ENCODE data around the gene MAGEA12.
"Not testable (repeated sequence)": the region's sequence is repeated elsewhere in the genome, so short reads cannot be mapped to it uniquely, and the experiment has no call there.

Gene MAGEA12

DNA sequence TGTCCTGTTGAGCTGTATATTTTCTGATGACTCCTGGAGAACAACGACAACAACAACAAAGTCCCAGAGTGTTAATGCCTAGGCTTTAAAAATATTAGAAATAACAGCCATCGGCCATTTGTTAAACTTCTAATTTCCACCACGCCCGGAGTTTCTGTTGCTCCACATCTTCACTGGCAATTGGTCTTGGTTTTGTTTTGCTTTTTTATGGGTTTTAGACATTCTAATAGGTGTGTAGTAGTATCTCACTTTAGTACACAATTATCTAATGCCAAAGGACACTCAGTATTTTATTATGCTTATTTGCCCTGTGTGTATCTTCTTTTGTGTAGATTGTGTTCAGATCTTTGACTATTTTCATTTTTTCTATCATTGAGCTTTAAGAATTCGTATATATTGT is 5.0 kb downstream of the MAGEA12 start:
- TF ChIP-seq POLR2A (IDR thresholded peaks at IDR 0.05; ENCODE audit: low read depth, low read length), result no peak
- DNase-seq (ENCODE audit: insufficient read length, low spot score) (no peak), FAIRE-seq (no peak)

DNA sequence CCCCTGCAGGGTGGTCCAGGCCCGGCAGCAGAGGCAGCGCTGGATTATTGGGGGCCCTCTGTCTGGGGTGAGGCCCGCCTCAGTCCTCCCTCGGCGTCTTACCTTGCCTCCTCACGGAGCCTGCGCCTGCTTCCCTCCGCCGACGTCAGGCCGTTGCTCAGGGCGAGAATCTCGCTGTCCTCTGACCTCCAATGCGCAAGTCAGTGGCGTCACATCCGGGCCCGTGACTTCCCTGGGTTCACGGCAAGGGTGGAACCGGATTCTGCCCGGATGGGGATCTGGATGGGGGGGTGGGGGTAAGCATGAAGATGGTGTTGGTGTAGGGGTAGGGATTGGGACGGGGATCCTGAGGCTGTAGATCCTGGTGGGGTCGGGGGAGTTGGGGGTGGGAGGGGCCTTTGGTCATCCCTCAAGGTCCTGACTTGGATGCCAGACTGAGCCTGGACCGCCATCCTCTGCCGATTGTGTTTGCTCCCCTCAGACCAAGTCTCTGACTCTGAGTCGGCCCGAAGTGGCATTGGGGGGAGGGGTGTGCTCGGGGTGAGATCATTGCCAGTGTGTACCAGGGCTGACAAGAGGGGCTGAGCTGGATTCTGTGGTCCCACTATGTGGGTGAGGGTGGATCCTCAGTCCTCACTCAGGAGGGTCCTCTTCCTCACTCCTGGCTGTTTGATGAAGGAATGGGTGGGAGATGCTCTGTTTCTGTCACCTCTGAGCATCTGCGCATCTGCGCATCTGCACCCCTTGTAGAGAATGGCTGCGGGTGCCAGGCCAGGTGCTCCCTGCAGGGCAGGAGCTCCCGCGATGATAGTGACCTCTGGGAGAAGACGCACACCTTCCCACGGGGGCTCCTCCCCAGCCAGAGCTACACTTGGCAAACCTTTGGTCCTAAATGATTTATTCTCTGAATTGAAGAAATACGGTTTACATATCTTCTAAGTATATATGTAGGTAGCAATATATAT is 20.4 kb downstream of the MAGEA12 start, which contains the start of gene MAGEA2:
MAGEA2 (minus strand) TSS at position 157 of the 965 bp plus-strand sequence. CDS start 2,479 bp downstream, outside the sequence.
- not testable (repeated sequence) for FAIRE-seq; DNase-seq (ENCODE audit: insufficient read length, low spot score)

DNA sequence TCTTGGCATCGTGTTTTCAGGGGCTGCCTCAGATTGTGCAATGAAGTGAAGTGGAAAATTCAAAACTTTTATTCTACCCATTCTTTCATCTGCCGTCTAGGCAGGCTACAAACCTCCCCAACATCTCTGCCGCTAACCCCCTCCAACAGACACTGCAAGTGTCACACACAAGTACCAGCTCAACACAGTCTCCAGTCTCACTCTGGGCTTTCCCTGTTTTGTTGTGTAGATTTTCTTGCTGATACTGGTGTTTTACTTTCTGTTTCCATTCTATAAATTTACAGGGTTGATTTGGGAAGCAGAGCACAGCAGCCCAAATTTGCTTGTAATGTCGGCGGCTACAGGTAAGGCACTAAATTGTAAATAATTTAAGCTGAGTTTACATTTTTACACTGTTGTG is 21.3 kb downstream of the MAGEA12 start:
- not testable (repeated sequence) for FAIRE-seq; DNase-seq (ENCODE audit: insufficient read length, low spot score)

DNA sequence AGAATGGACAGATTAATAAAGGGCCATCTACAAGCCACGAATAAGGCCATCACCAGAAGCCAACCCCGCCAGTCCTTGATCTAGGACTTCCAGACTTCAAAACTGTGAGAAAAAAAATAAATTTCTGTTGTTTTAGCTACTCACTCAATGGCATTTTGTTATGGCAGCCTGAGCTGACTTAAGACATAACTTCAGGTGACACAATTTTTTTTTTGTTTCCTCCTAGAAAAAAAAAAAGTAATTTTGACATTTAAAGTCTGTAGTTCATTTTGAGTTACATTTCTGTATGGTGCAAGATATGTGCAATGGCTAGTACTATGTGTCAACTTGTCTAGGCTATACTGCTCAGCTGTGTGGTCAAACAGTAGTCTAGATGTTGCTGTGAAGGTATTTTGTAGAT is 25.4 kb downstream of the MAGEA12 start, which contains the start of gene CSAG3:
CSAG3 (plus strand) TSS at position 301 of the 400 bp plus-strand sequence.
- FAIRE-seq, result not testable (repeated sequence)

DNA sequence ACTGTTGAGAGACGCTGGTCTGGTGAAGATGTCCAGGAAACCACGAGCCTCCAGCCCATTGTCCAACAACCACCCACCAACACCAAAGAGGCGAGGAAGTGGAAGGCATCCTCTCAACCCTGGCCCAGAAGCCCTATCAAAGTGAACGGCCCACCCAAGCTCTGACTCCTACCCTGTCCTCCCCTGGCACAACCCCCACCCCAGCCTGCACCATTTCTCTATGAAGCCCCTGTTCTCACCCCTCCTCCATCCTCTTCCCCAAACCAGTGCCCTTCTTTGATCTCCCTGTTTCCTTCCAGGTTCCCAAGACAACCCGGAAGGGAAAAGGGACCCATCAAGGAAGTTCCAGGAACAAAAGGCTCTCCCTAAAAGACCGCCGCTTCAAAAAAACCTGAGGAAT is 26.0 kb downstream of the MAGEA12 start:
- not testable (repeated sequence) for FAIRE-seq; DNase-seq (ENCODE audit: insufficient read length, low spot score)

More for the DNA sequence above, 25.4 kb downstream of the MAGEA12 start, which contains the start of gene CSAG3:
- DNase-seq (ENCODE audit: insufficient read length, low spot score), result not testable (repeated sequence)

DNA sequence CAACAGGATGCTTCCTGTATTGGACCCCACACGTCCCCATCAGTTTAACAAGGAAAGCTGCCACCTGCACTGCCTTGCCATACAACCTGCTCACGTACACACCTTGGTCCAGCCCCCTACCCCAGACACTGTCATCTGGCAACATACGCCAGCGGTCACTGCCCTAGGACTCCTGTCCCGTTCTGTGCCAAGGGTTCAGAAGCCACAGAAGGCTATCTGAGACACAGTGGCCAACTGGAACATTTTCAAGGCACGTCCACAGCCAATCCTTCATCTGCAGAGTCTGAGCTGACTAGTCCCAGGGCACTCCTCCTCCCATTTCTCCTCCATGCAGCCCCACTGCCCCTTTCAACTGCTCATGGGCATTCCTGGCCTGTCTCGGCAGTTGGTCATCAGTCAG is 28.0 kb downstream of the MAGEA12 start:
- FAIRE-seq; DNase-seq (ENCODE audit: insufficient read length, low spot score): not testable (repeated sequence)

DNA sequence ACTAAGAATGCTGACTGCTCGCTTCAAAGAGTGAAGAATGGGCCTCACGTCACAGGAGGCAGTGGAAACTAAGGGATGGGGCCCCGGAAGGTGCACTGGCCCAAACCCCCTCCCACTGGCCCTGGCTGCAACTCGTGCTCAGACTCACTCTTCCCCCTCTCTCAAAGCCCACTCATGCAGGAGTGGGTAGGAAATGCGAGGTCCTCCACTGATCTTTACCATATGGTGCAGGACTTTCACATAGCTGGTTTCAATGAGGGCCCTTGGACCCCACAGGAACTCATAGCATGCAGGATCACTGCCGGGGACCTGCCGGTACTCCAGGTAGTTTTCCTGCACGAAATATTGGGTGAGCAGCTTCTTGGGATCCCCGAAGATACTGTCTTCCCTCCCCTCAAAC is 33.0 kb downstream of the MAGEA12 start:
- DNase-seq (ENCODE audit: insufficient read length, low spot score); FAIRE-seq: not testable (repeated sequence)

DNA sequence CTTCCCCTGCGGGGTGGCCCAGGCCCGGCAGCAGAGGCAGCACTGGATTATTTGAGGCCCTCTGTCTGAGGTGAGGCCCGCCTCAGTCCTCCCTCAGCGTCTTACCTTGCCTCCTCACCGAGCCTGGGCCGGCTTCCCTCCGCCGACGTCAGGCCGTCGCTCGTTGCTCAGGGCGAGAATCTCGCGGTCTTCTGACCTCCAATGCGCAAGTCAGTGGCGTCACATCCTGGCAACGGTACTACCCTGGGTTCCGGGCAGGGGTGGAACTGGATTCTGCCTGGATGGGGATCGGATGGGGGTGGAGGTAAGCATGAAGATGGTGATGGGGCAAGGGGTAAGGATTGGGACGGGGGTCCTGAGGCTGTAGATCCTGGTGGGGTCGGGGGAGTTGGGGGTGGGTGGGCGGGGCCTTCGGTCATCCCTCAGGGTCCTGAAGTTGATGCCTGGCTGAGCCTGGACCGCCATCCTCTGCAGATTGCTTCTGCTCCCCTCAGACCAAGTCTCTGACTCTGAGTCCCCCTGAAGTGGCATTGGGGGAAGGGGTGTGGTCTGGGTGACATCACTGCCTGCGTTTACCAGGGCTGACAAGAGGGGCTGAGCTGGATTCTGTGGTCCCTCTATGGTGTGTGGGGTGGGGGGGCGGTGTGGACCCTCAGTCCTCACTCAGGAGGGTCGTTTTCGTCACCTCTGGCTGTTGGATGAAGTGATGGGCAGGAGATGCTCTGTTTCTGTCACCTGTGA is 36.2 kb downstream of the MAGEA12 start, which contains the start of gene MAGEA6:
MAGEA6 (minus strand) TSS at position 141 of the 741 bp plus-strand sequence. CDS start 2,039 bp downstream, outside the sequence.
- FAIRE-seq; DNase-seq (ENCODE audit: insufficient read length, low spot score): not testable (repeated sequence)

DNA sequence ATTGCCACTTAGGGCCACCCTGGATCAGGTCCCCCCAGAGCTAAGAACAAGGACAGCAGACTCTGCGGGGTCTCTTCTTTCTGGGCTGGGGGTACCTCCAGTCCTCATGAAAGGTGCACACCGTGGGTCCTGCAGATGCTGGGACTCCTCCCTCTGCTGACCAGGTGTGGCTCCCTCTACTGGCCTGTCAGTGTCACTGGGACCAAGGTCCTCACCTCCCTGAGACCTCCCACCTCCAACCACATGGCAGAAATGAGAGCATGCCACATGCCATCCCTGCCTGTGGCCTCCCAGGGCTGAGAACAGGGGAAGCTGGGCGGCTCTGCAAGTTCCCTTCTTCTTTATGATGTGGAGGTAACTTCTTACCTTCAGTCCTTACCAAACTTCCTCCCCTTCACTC is 53.5 kb downstream of the MAGEA12 start:
- not testable (repeated sequence) for FAIRE-seq

More for the DNA sequence above, 53.5 kb downstream of the MAGEA12 start:
- DNase-seq (ENCODE audit: insufficient read length, low spot score), result not testable (repeated sequence)

Data from H54 (cell line).